Spleen (tissue), 11 donors: Measurements from ENCODE around the gene ADIPOR2. TPM values are rescaled to one million over a fixed set of nuclear protein-coding genes. Genes with fewer than 3 reads are reported as not detected.

Source experiments
- DNase-seq: peaks from one replicate; pipeline ENCODE4 v3.0.0-alpha.2; 2020
- H3K27ac ChIP-seq, 8 donors: fragments of 200-600 bp; sonication (generic) in 7 of 8; 1 replicate in 4 of 8; 2 replicates in 4 of 8; pipeline versions ENCODE4 v1.5.0 to v1.8.0; 2016 to 2021; ENCODE audit warnings: inconsistent platforms in 4 of 8, mild to moderate bottlenecking in 4 of 8, moderate library complexity in 1 of 8
- H3K27me3 ChIP-seq, 7 donors: fragments of 200-600 bp; sonication (generic) in 6 of 7; replicated peaks in 1 of 7; 1 replicate in 4 of 7; 2 replicates in 3 of 7; pipeline versions ENCODE4 v1.5.0 to v1.8.0; 2016 to 2021; ENCODE audit warnings: inconsistent platforms in 3 of 7, mild to moderate bottlenecking in 1 of 7
- H3K36me3 ChIP-seq, 6 donors: fragments of 200-600 bp; sonication (generic) in 5 of 6; 1 replicate in 4 of 6; 2 replicates in 2 of 6; pipeline versions ENCODE4 v1.5.0 to v1.8.0; 2016 to 2021; ENCODE audit warnings: inconsistent platforms in 2 of 6
- H3K4me1 ChIP-seq, 6 donors: fragments of 200-600 bp; sonication (generic) in 5 of 6; 1 replicate in 3 of 6; 2 replicates in 3 of 6; pipeline versions ENCODE4 v1.5.0 to v1.8.0; 2016 to 2021; ENCODE audit warnings: inconsistent platforms in 3 of 6
- H3K4me3 ChIP-seq, 8 donors: fragments of 200-600 bp; sonication (generic) in 7 of 8; 1 replicate in 4 of 8; 2 replicates in 4 of 8; pipeline versions ENCODE4 v1.5.0 to v1.8.0; 2016 to 2021; ENCODE audit warnings: inconsistent platforms in 4 of 8, mild to moderate bottlenecking in 4 of 8, moderate library complexity in 2 of 8
- H3K9me3 ChIP-seq, 8 donors: fragments of 200-600 bp; sonication (generic) in 7 of 8; 1 replicate in 4 of 8; 2 replicates in 4 of 8; pipeline versions ENCODE4 v1.5.0 to v1.8.0; 2016 to 2021; ENCODE audit warnings: inconsistent platforms in 4 of 8
- CTCF ChIP-seq, 11 experiments: fragments of 200-600 bp in 7 of 11; fragments of 450-650 bp in 4 of 11; sonication (generic) in 4 of 11; IDR thresholded peaks in 8 of 11; conservative IDR thresholded peaks in 3 of 11; 1 replicate in 7 of 11; 2 replicates in 4 of 11; pipeline versions ENCODE4 v1.4.0 to v1.8.0; 2016 to 2021; ENCODE audit warnings: antibody characterized with exemption in 11 of 11, inconsistent platforms in 4 of 11, mild to moderate bottlenecking in 1 of 11
- POLR2A ChIP-seq, 3 donors: fragments of 450-650 bp; IDR thresholded peaks; one replicate each; pipeline ENCODE4 v1.5.1; 2017; ENCODE audit warnings: antibody characterized with exemption in 3 of 3, mild to moderate bottlenecking in 1 of 3
- POLR2AphosphoS5 ChIP-seq, 3 donors: sonication (generic); formaldehyde crosslinking; IDR thresholded peaks; one replicate each; pipeline ENCODE4 v1.5.1; 2017; ENCODE audit warnings: antibody characterized with exemption in 3 of 3
- WGBS, 5 donors: extraction: QIAGEN DNeasy Blood & Tissue Kit in 3 of 5; methylation state at CpG; one replicate each; pipeline versions ENCODE4 v1.1.5 to v1.1.7; 2013 to 2018; 5-methylcytosine and 5-hydroxymethylcytosine counted together
- intact Hi-C: fragments of 100-400 bp; cut with DNase I; formaldehyde crosslinking; loops from one replicate; pipeline ENCODE4 v1.15.0; 2023; ENCODE audit warnings: low total_unique reads
- polyA plus RNA-seq, 3 donors: library from polyadenylated mRNA; stranded (reverse); fragments of 200-250 nt; gene quantifications; one replicate each; pipeline ENCODE4 v1.2.1, GENCODE V29; 2013
- total RNA-seq, 7 donors: library from RNA; depleted of rRNA in 3 of 7; stranded (reverse); fragments of >200 nt in 3 of 7; fragmentation: NEBNext Ultra II Directional in 4 of 7; extraction: Animal tissue kit (Norgen Biotek cat#: 25700) in 4 of 7; gene quantifications; one replicate each; pipeline versions ENCODE4 v1.1.0 to v1.2.1, GENCODE V29; 2016 to 2021
- donor health status: healthy with polysubstance abuse.
- donor health status: DM: no; HTN: no; CAD: no; lungs with moderate emphysema.
- donor health status: DM: no; HTN: no; CAD: no.
- donor health status: Bipolar disorder and iron deficiency.
- donor health status: healthy.
- donor health status: DM: no; HTN: no; CAD: no.
- donor health status: DM: yes; HTN: yes; CAD: no.

ADIPOR2 gene
- total and polyA plus RNA-seq, 10 donors: 12.9 to 43.7 (median 38.8) TPM

- H3K4me3 ChIP-seq: no peak overlapping the region
- no peak for TF ChIP-seq CTCF (IDR thresholded peaks at IDR 0.05 in 8 of 11, conservative IDR thresholded peaks at IDR 0.05 in 3 of 11)
- TF ChIP-seq POLR2A (IDR thresholded peaks at IDR 0.05): no peak
- no peak for TF ChIP-seq POLR2AphosphoS5 (IDR thresholded peaks at IDR 0.05)
- WGBS, 5 donors: 95 to 99% (median 97%) methylated on average over 2 of the region's 2 CpGs
- no peaks in the 10 kb centered on the region for H3K27me3 ChIP-seq
- no peaks in the 10 kb centered on the region for H3K9me3 ChIP-seq
- H3K4me1 ChIP-seq: peaks cover 0 to 6% (median 0%) of the 10 kb centered on the region in 6 donors
- intact Hi-C loops: no loop called here
- peaks cover 0 to 61% (median 29%) of the 10 kb centered on the region in 6 donors for H3K36me3 ChIP-seq
- DNase-seq: no peak
- no peak overlapping the region for H3K27ac ChIP-seq
These were observed 67.5 kb downstream of the ADIPOR2 start for GRCh38 chr12:1758376-1758775.

- DNase-seq: no peak
- Histone ChIP-seq H3K27ac (no peak overlapping the region), H3K27me3 (no peaks in the 10 kb centered on the region), H3K4me3 (no peak overlapping the region), H3K9me3 (no peaks in the 10 kb centered on the region), H3K36me3 (peaks cover 0 to 65% (median 29%) of the 10 kb centered on the region in 6 donors), H3K4me1 (peaks cover 0 to 11% (median 0%) of the 10 kb centered on the region in 6 donors)
- WGBS, 5 donors: 88 to 98% (median 93%) methylated on average over 4 of the region's 4 CpGs
- TF ChIP-seq POLR2AphosphoS5 (IDR thresholded peaks at IDR 0.05) (no peak), POLR2A (IDR thresholded peaks at IDR 0.05) (no peak), CTCF (IDR thresholded peaks at IDR 0.05 in 8 of 11, conservative IDR thresholded peaks at IDR 0.05 in 3 of 11) (no peak)
- intact Hi-C loops: no loop called here
These were observed 68.0 kb downstream of the ADIPOR2 start for GRCh38 chr12:1758887-1759286.

GRCh38 chr12:1760566-1761382 lies 69.9 kb downstream of the ADIPOR2 start:
- no peak overlapping the region for H3K4me3 ChIP-seq
- DNase-seq: no peak
- no peak overlapping the region for H3K27ac ChIP-seq
- H3K36me3 ChIP-seq: peaks cover 0 to 47% (median 14%) of the 10 kb centered on the region in 6 donors
- peaks cover 0 to 12% (median 0%) of the 10 kb centered on the region in 6 donors for H3K4me1 ChIP-seq
- no peak for TF ChIP-seq POLR2AphosphoS5 (IDR thresholded peaks at IDR 0.05)
- no peak for TF ChIP-seq CTCF (IDR thresholded peaks at IDR 0.05 in 8 of 11, conservative IDR thresholded peaks at IDR 0.05 in 3 of 11)
- no peak for TF ChIP-seq POLR2A (IDR thresholded peaks at IDR 0.05)
- intact Hi-C loops: no loop called here
- H3K27me3 ChIP-seq: no peaks in the 10 kb centered on the region
- H3K9me3 ChIP-seq: no peaks in the 10 kb centered on the region
- WGBS, 5 donors: 86 to 93% (median 89%) methylated on average over 2 of the region's 2 CpGs

GRCh38 chr12:1761857-1762256 lies 71.0 kb downstream of the ADIPOR2 start:
- intact Hi-C loops: no loop called here
- 78 to 98% (median 89%) methylated on average over 3 of the region's 3 CpGs for whole genome bisulfite sequencing, 5 donors

More at GRCh38 chr12:1761857-1762256, 71.0 kb downstream of the ADIPOR2 start:
- H3K4me1 ChIP-seq: peaks cover 0 to 12% (median 0%) of the 10 kb centered on the region in 6 donors
- no peaks in the 10 kb centered on the region for H3K27me3 ChIP-seq
- no peak overlapping the region for H3K27ac ChIP-seq
- TF ChIP-seq POLR2AphosphoS5 (IDR thresholded peaks at IDR 0.05) (no peak), CTCF (IDR thresholded peaks at IDR 0.05 in 8 of 11, conservative IDR thresholded peaks at IDR 0.05 in 3 of 11) (no peak), POLR2A (IDR thresholded peaks at IDR 0.05) (no peak)
- peaks cover 0 to 36% (median 14%) of the 10 kb centered on the region in 6 donors for H3K36me3 ChIP-seq
- no peak overlapping the region for H3K4me3 ChIP-seq
- no peak for DNase-seq
- no peaks in the 10 kb centered on the region for H3K9me3 ChIP-seq
